K562 (cell line): ENCODE results near the gene DYNLT2. TPM values are rescaled to one million over a fixed set of nuclear protein-coding genes. Genes with fewer than 3 reads are reported as not detected.

ENCODE experiments used
- CAMTA2 ChIP-seq: fragments of 250-450 bp; sonication (Bioruptor Pico); conservative IDR thresholded peaks from 2 replicates; pipeline ENCODE4 v1.5.1; 2022
- GABPB2 ChIP-seq: fragments of 250-450 bp; sonication (Bioruptor Pico); conservative IDR thresholded peaks from 2 replicates; pipeline ENCODE4 v1.5.1; 2021; ENCODE audit warnings: mild to moderate bottlenecking
- HEY1 ChIP-seq: fragments of 250-450 bp; sonication (Bioruptor Pico); IDR thresholded peaks from 2 replicates; pipeline ENCODE4 v1.5.0; 2020; ENCODE audit warnings: mild to moderate bottlenecking, moderate library complexity, borderline replicate concordance
- IRF2 ChIP-seq: sonication (generic); formaldehyde crosslinking; IDR thresholded peaks from 2 replicates; pipeline ENCODE4 v1.8.1; 2022; ENCODE audit warnings: mild to moderate bottlenecking, missing genetic modification reagents
- LCOR ChIP-seq: sonication (generic); formaldehyde crosslinking; IDR thresholded peaks from 2 replicates; pipeline ENCODE4 v1.8.0; 2022; ENCODE audit warnings: mild to moderate bottlenecking, missing genetic modification reagents
- MIER1 ChIP-seq: fragments of 450-650 bp; IDR thresholded peaks from 2 replicates; pipeline ENCODE4 v1.6.1; 2016; ENCODE audit warnings: antibody characterized with exemption, mild to moderate bottlenecking, low read depth
- NR3C1 ChIP-seq: sonication (generic); formaldehyde crosslinking; IDR thresholded peaks from 2 replicates; pipeline ENCODE4 v1.8.1; 2022; ENCODE audit warnings: missing genetic modification reagents
- PHB ChIP-seq: fragments of 250-450 bp; sonication (Bioruptor Pico); IDR thresholded peaks from 2 replicates; pipeline ENCODE4 v1.5.0; 2021
- RCOR1 ChIP-seq, 2 experiments: IDR thresholded peaks; 2 replicates each; pipeline ENCODE4 v1.6.1; 2012; ENCODE audit warnings: low read depth in 2 of 2, low read length in 2 of 2, borderline replicate concordance in 1 of 2, improper control_type of control experiment in 1 of 2
- SMARCA4 ChIP-seq: fragments of 450-650 bp; IDR thresholded peaks from 2 replicates; pipeline ENCODE4 v1.6.1; 2016
- TAF7 ChIP-seq: fragments of 450-650 bp; IDR thresholded peaks from 2 replicates; pipeline ENCODE4 v1.6.1; 2016; ENCODE audit warnings: missing genetic modification characterization, missing compliant biosample characterization
- TEAD1 ChIP-seq, 2 experiments: fragments of 450-650 bp in 1 of 2; sonication (generic) in 1 of 2; formaldehyde crosslinking; IDR thresholded peaks; 2 replicates each; pipeline versions ENCODE4 v1.4.0 to v1.8.0; 2020 to 2022; ENCODE audit warnings: mild to moderate bottlenecking in 2 of 2, missing genetic modification reagents in 1 of 2
- TSC22D4 ChIP-seq: fragments of 450-650 bp; IDR thresholded peaks from 2 replicates; pipeline ENCODE4 v1.6.1; 2016; ENCODE audit warnings: missing genetic modification characterization, missing biosample characterization, control low read depth
- ZBTB1 ChIP-seq: sonication (generic); formaldehyde crosslinking; IDR thresholded peaks from 2 replicates; pipeline ENCODE4 v1.8.1; 2023; ENCODE audit warnings: missing genetic modification reagents, low read depth, mild to moderate bottlenecking, borderline replicate concordance
- ZNF589 ChIP-seq: fragments of 200-800 bp; sonication (Bioruptor generic); IDR thresholded peaks from 2 replicates; pipeline ENCODE4 v1.6.1; 2016; ENCODE audit warnings: low read depth, missing genetic modification characterization, missing compliant biosample characterization
- polyA plus RNA-seq, 8 experiments: library from polyadenylated mRNA; depleted of rRNA in 4 of 8; stranded (reverse) in 5 of 8; unstranded in 3 of 8; fragments of >200 nt; fragmentation: Nextera tagmentation in 2 of 8; fragmentation: Illumina TruSeq in 1 of 8; extraction: Ambion mirVana in 2 of 8; extraction: Trizol in 1 of 8; gene quantifications; 2 replicates each; pipeline versions ENCODE4 v1.2.1 to v1.2.3, GENCODE V29; 2011 to 2014; ENCODE audit warnings: inconsistent platforms in 1 of 8, missing spikeins in 1 of 8
- total RNA-seq, 7 experiments: library from RNA; depleted of rRNA in 6 of 7; stranded (reverse); fragments of >200 nt in 6 of 7; fragmentation: Illumina TruSeq in 2 of 7; extraction: Trizol in 2 of 7; gene quantifications; 2 replicates each; pipeline versions ENCODE4 v1.2.1 to v1.2.3, GENCODE V29; 2011 to 2021; ENCODE audit warnings: low replicate concordance in 1 of 7
- TF ChIP-seq, protein P1 (sequence below): sonication (generic); formaldehyde crosslinking; IDR thresholded peaks from 2 replicates; pipeline ENCODE4 v1.8.0; 2023; ENCODE audit warnings: mild to moderate bottlenecking, missing genetic modification reagents
- TF ChIP-seq, protein P2 (sequence below): fragments of 450-650 bp; IDR thresholded peaks from 2 replicates; pipeline ENCODE4 v1.6.1; 2016; ENCODE audit warnings: low read depth

Gene DYNLT2
- total and polyA plus RNA-seq, 9 of the 15 experiments (the other 6 are each of a cell fraction or from before 2014, with no cell fraction given) = 2.0 to 12.8 (median 6.3) TPM

DNA sequence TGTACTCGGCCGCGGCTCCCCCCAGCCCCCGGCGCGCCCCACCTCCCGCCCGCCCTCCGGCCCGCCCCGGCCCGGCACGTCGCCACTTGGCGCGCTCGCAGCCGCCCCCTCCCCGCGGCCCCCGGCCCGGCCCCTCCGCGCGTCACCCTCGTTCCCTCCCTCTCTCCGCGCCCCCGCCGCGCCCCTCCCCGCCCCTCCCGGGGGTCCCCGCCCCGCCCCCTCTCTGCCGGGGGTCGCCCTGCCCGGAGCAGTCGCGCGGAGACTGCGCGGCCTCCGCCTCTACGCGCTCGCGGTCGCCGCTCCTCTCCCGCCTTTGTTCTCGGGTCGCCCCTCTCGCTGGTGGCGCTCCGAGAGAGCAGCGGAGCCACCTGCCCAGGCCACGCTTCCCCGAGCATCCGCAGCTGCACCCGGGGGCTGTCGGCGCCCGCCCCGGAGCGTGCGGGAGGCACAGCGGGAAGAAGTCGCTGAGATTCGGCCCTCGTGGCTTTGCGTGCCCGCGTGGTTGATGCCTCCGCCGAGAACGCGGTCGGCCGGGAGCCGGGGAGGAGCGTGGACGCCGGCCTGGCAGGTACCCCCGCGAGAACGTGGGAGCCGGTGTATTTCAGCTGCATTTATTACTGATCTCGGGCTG, 26.8 kb downstream of the DYNLT2 start, which contains the start of gene PHF10 (continued):
- TF ChIP-seq TEAD1 (CRISPR knock-in tag; IDR thresholded peaks at IDR 0.05) = peak in 1 of 2 experiments; percentile 66; a peak in 1 of 4 replicates
- peak; percentile 35; the same call in 1 of the 2 replicates for TF ChIP-seq IRF2
- TF ChIP-seq, protein P1, sequence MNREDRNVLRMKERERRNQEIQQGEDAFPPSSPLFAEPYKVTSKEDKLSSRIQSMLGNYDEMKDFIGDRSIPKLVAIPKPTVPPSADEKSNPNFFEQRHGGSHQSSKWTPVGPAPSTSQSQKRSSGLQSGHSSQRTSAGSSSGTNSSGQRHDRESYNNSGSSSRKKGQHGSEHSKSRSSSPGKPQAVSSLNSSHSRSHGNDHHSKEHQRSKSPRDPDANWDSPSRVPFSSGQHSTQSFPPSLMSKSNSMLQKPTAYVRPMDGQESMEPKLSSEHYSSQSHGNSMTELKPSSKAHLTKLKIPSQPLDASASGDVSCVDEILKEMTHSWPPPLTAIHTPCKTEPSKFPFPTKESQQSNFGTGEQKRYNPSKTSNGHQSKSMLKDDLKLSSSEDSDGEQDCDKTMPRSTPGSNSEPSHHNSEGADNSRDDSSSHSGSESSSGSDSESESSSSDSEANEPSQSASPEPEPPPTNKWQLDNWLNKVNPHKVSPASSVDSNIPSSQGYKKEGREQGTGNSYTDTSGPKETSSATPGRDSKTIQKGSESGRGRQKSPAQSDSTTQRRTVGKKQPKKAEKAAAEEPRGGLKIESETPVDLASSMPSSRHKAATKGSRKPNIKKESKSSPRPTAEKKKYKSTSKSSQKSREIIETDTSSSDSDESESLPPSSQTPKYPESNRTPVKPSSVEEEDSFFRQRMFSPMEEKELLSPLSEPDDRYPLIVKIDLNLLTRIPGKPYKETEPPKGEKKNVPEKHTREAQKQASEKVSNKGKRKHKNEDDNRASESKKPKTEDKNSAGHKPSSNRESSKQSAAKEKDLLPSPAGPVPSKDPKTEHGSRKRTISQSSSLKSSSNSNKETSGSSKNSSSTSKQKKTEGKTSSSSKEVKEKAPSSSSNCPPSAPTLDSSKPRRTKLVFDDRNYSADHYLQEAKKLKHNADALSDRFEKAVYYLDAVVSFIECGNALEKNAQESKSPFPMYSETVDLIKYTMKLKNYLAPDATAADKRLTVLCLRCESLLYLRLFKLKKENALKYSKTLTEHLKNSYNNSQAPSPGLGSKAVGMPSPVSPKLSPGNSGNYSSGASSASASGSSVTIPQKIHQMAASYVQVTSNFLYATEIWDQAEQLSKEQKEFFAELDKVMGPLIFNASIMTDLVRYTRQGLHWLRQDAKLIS (CRISPR knock-in tag) = peak; percentile 93
- TF ChIP-seq ZBTB1 (CRISPR knock-in tag) = peak; percentile 84; the same call in 1 of the 2 replicates
- TF ChIP-seq SMARCA4 = no peak
- TF ChIP-seq NR3C1 (CRISPR knock-in tag) = peak; percentile 83; the same call in 1 of the 2 replicates
- TF ChIP-seq LCOR = 0 out of 2 replicates have a peak, but pooled peaks have one; percentile 64
- no peak for TF ChIP-seq CAMTA2 (CRISPR knock-in tag)
- TF ChIP-seq ZNF589 (CRISPR knock-in tag) = 0 out of 2 replicates have a peak, but pooled peaks have one; percentile 16
- no peak for TF ChIP-seq TSC22D4 (tag)
- no peak for TF ChIP-seq HEY1 (CRISPR knock-in tag)
- TF ChIP-seq TAF7 (tag) = no peak
- TF ChIP-seq PHB (CRISPR knock-in tag) = 0 out of 2 replicates have a peak, but pooled peaks have one; percentile 23
- TF ChIP-seq, protein P2, sequence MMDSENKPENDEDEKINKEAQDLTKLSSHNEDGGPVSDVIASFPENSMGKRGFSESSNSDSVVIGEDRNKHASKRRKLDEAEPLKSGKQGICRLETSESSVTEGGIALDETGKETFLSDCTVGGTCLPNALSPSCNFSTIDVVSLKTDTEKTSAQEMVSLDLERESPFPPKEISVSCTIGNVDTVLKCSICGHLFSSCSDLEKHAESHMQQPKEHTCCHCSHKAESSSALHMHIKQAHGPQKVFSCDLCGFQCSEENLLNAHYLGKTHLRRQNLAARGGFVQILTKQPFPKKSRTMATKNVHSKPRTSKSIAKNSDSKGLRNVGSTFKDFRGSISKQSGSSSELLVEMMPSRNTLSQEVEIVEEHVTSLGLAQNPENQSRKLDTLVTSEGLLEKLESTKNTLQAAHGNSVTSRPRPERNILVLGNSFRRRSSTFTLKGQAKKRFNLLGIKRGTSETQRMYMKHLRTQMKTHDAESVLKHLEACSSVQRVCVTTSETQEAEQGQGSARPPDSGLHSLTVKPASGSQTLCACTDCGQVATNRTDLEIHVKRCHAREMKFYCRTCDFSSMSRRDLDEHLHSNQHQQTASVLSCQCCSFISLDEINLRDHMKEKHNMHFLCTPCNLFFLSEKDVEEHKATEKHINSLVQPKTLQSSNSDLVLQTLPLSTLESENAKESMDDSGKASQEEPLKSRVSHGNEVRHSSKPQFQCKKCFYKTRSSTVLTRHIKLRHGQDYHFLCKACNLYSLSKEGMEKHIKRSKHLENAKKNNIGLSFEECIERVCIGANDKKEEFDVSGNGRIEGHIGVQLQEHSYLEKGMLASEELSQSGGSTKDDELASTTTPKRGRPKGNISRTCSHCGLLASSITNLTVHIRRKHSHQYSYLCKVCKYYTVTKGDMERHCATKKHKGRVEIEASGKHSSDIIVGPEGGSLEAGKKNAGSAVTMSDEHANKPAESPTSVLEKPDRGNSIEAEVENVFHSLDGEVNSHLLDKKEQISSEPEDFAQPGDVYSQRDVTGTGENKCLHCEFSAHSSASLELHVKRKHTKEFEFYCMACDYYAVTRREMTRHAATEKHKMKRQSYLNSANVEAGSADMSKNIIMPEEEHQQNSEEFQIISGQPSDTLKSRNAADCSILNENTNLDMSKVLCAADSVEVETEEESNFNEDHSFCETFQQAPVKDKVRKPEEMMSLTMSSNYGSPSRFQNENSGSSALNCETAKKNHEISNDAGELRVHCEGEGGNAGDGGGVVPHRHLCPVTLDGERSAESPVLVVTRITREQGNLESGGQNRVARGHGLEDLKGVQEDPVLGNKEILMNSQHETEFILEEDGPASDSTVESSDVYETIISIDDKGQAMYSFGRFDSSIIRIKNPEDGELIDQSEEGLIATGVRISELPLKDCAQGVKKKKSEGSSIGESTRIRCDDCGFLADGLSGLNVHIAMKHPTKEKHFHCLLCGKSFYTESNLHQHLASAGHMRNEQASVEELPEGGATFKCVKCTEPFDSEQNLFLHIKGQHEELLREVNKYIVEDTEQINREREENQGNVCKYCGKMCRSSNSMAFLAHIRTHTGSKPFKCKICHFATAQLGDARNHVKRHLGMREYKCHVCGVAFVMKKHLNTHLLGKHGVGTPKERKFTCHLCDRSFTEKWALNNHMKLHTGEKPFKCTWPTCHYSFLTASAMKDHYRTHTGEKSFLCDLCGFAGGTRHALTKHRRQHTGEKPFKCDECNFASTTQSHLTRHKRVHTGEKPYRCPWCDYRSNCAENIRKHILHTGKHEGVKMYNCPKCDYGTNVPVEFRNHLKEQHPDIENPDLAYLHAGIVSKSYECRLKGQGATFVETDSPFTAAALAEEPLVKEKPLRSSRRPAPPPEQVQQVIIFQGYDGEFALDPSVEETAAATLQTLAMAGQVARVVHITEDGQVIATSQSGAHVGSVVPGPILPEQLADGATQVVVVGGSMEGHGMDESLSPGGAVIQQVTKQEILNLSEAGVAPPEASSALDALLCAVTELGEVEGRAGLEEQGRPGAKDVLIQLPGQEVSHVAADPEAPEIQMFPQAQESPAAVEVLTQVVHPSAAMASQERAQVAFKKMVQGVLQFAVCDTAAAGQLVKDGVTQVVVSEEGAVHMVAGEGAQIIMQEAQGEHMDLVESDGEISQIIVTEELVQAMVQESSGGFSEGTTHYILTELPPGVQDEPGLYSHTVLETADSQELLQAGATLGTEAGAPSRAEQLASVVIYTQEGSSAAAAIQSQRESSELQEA = no peak
- TF ChIP-seq MIER1 = no peak
- no peak for TF ChIP-seq GABPB2 (CRISPR knock-in tag)
- TF ChIP-seq RCOR1 (IDR thresholded peaks at IDR 0.05; ENCODE audit: borderline replicate concordance in 1 of 2, low read depth in 2 of 2, low read length in 2 of 2) = no peak
